Left ventricle myocardium superior (tissue), 1 donor: ENCODE data around the gene TP53. TPM values are rescaled to one million over a fixed set of nuclear protein-coding genes. Genes with fewer than 3 reads are reported as not detected.
"Not testable (repeated sequence)": the region's sequence is repeated elsewhere in the genome, so short reads cannot be mapped to it uniquely, and the experiment has no call there.

ENCODE experiments used
- ATAC-seq: fragments of 200-7000 bp; cut with Tn5 transposase; one replicate; pipeline ENCODE4 v1.9.1; 2020; ENCODE audit warnings: mild to moderate bottlenecking, moderate library complexity
- DNase-seq: peaks from one replicate; pipeline ENCODE4 v3.0.0-alpha.2; 2020
- intact Hi-C: fragments of 100-400 bp; cut with micrococcal nuclease; formaldehyde crosslinking; loops from one replicate; pipeline ENCODE4 v1.11.0; 2022
- total RNA-seq: library from RNA; stranded (reverse); fragmentation: NEBNext Ultra II Directional; extraction: Animal tissue kit (Norgen Biotek cat#: 25700); gene quantifications from one replicate; pipeline ENCODE4 v1.2.1, GENCODE V29; 2021
- donor health status: DM: no; HTN: yes; CAD: no; lungs with severe emphysema.

Gene TP53
- total RNA-seq, 1 donor from 2014 or later, result 13.7 TPM

DNA sequence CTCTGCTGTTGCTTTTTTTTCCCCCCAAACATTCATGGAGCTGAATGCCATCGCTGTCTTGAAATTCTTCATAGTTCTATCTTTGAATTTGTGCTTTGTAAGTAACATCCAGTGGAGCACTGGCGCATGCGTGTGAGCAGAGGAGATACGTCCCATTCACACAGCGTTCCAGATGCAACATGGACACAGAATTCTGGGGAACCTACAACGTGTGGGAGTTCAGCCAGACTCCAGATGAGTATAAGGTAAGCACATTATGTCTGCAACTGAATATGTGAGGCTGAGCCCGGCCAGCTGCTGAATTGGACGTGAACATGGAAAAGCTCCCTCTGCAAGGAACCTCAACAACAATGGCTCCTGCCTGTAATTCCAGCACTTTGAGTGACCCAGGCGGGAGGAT lies 40.8 kb downstream of the TP53 start:
- DNase-seq (no peak), ATAC-seq (no peak)
- intact Hi-C loops, result no loop called here

DNA sequence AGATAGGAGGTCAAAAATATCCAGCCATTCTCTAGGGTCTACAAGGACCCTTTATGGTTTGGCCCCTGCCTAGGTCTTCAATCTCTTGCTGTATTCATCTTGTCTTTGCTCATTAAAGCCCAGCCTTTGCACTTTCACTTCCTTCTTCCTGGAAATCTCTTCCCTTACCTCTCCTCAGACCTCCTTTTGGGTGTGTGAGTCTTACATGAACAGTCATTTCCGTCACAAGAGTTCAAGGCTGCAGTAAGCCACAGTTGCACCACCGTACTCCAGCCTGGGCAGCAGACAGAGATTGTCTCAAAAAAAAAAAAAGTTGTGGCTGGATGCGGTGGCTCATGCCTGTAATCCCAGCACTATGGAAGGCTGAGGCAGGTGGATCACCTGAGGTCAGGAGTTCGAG lies 42.5 kb downstream of the TP53 start:
- no peak for DNase-seq
- no peak for ATAC-seq
- intact Hi-C loops, result no loop called here

DNA sequence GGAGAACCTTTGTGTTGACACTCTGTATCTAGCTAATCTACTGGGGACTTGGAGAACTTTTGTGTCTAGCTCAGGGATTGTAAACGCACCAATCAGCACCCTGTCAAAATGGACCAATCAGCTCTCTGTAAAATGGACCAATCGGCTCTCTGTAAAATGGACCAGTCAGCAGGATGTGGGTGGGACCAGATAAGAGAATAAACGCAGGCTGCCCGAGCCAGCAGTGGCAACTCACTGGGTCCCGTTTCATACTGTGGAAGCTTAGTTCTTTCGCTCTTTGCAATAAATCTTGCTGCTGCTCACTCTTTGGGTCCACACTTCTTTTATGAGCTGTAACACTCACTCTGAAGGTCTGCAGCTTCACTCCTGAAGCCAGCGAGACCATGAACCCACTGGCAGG lies 45.7 kb downstream of the TP53 start:
- DNase-seq, intact Hi-C loops, ATAC-seq: not testable (repeated sequence)

DNA sequence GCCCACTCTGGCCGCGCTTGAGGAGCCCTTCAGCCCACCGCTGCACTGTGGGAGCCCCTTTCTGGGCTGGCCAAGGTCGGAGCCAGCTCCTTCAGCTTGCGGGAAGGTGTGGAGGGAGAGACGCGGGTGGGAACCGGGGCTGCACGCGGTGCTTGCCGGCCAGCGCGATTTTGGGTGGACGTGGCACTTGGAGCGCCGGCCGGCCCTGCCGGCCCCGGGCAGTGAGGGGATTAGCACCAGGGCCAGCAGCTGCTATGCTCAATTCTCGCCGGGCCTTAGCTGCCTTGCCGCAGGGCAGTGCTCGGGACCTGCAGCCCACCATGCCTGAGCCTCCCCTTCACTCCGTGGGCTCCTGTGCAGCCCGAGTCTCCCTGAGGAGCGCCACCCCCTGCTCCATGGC lies 46.5 kb downstream of the TP53 start:
- DNase-seq (no peak), ATAC-seq (no peak)
- intact Hi-C loops, result no loop called here

DNA sequence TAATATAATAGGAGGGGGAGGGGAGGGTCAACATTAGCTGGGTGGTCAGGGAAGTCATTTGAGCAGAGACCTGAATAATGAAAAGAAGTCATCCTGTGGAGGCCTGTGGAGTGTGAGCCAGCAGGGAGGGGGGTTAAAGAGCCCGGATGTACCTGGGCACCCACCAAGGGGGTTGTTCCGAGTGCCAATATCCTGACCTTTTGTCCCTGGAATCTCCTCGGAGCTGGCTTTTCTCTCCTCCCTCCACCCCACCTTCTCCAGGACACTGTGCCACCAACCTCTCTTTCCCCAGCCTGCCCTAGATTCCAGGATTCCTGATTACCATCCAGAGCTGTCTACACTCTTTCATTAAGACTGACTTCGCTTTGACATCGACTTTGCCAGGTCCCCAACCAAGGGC lies 51.1 kb downstream of the TP53 start:
- intact Hi-C loops, result no loop called here
- DNase-seq, result no peak
- ATAC-seq, result no peak

DNA sequence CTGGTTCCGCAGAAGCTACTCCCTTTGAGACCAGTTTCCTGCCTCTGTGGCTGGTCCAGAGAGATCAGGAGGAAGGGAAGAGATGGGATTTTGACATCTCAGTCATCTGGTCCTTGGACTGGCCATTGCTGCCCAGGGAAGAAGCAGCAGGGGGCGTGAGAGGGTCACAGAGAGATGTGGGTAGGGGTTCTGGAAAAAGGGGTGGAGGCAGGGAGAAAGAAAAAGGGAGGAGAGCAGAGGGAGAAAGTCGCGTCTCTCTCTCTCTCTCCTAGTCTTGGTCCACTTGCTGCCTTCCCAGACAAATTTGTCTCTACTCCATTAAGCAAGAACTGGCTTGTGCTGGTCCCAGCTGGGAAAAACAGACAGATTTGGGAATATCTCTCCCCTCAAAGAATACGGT lies 52.9 kb downstream of the TP53 start:
- ATAC-seq (peak; percentile 59), DNase-seq (peak; percentile 65)
- intact Hi-C loops, result no loop called here

DNA sequence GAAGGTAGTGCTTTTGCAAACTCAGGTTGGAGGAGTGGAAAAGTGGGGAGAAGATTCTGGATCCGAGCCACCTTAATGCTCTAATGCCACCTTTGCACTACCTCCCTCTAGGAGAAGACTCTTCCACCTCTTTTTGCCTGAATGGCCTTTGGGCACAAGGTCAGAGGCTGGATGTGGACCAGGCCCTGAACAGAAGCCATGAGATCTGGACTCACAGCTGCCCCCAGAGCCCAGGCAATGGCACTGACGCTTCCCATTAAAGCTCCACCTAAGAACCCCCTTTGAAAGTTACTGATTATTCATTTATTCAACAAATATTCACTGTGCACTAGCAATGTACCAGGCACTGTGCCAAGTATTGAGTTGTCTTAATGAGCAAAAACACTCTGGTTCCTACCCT lies 54.2 kb downstream of the TP53 start:
- DNase-seq, result no peak
- no peak for ATAC-seq
- intact Hi-C loops, result no loop called here

DNA sequence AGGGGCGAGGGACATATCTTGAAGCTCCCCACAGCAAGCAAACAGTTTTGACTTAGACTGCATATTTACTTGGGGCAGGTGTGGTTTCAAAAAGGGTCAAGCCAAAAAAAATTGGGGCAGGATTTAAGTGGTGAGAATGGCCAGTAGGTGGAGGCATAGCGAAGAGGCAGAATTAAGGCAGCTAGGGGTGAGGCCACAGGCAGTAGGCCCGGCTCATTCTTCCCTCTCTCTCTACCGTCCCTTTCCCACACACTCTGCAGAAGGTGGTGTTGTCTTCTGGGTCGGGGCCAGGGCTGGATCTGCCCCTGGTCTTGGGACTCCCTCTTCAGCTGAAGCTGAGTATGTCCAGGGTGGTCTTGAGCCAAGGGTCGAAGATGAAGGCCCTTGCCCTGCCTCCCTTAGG lies 54.8 kb downstream of the TP53 start:
- intact Hi-C loops, result no loop called here
- DNase-seq, result no peak
- ATAC-seq, result peak; percentile 17

DNA sequence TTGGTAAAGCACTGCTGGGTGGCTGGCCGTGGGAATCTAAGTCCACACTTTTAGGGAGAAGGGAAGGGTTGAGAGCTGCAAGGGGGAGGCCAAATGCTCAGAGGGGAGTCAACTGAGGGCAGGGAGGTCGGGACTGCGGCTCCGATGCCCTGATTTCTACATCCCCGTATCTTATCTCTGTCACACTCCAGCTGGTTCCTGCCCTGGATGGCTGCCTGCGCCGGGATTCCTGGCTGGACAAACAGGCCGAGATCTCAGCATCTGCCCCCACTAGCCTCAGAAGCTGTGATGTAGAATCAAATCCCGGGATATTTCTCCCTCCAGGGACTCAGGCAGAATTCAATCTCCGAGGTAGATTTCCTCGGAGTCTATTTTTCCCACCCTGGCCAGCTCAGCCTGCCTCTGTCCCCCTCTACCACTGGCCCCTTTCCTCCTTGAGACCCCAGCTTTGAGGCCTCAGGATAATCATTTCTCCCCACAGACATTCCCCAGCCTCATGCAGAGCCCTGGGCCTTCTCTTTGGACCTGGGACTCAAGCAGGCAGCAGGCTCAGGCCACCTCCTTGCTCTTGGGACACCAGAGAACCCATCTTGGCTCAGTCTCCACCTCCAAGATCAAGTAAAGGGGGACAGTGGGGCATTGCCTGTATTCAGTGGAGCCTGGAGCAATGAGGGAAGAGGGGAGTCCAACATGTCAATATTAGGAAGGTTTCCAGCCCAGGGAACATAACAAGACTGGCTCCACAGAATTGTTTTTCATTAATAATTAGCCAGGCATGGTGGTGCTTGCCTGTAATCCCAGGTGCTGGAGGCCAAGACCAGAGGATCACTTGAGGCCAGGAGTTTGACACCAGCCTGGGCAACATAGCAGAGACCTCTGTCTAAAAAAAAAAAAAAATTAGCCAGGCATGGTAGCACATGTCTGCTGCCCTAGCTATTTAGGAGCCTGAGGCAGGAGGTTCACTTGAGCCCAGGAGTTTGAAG lies 55.6 kb downstream of the TP53 start:
- intact Hi-C loops, result no loop called here
- ATAC-seq (no peak), DNase-seq (peak; percentile 59)

DNA sequence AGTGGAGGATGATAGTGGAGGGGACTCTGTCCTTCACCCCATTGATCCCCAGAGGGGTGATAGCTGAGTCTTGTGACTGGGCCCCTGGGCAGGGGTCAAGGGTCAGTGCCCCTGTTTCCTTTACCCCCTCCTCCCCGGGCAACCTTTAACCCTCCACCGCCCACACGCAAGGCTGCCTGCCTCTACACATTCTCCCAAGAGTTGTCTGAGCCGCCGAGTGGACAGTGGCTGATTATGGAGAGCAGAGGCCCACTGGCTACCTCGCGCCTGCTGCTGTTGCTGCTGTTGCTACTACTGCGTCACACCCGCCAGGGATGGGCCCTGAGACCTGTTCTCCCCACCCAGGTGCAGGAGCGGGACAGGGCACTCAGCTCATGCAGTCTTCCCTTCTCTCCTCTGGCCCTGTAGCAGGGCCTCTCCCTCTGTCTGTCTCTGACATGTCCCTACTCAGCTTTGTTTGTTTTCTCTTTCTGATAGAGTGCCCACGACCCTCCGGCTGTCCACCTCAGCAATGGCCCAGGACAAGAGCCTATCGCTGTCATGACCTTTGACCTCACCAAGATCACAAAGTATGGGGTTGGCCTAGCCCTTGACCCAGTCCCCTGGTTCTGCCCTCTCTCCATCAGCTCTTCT lies 57.2 kb downstream of the TP53 start, which contains the start of gene SHBG:
SHBG (plus strand) TSS at position 197 of the 633 bp plus-strand sequence; CDS start at position 235, 38 bp downstream.
- ATAC-seq (no peak), DNase-seq (no peak)
- intact Hi-C loops, result no loop called here

DNA sequence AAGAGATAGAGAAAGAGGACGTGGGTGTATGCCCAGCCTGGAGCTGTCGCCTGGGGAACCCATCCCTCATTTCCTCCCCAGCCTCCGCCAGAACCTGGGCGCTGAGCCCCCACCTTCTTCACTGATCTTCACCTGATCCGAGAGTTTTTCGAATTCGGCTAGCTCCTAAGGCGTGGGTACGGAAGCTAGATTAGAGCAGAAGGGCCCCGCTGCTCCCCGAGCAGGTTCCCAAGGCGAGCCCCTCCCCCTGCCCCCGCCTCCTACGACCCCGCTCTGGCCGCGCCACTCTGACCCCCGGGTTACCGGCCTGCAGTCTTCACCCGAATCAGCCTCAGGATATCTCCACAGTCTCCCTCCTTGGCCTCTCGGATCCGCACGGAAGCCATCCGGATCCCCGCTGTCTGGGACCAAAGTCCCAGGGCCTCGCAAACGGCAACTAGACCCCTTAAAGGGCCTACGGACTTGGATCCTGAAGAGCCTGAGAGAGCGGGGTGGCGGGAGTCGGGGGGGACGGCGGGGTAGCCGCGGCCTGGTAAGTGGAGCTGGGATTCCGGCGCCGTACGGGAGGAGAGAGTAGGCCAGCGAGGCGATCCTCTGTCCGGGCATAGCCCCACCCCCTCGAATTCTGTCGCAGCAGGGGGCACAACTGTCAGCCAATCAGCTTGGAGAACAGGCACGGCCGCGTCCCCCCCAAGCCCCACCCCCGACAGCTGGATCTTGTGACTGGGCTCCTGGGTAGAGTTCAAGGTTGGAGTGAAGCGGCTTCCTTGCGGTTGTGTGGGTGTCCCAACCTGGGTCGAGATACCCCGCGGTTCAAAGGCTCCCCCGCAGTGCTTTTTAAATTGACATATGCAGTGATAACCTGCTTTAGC lies 59.8 kb downstream of the TP53 start, which contains the start of gene SAT2:
SAT2 (minus strand) TSS at position 572 of the 872 bp plus-strand sequence; CDS start at position 386, 186 bp downstream.
- ATAC-seq (peak; percentile 99), DNase-seq (peak; percentile 95)
- intact Hi-C loops, result no loop called here

DNA sequence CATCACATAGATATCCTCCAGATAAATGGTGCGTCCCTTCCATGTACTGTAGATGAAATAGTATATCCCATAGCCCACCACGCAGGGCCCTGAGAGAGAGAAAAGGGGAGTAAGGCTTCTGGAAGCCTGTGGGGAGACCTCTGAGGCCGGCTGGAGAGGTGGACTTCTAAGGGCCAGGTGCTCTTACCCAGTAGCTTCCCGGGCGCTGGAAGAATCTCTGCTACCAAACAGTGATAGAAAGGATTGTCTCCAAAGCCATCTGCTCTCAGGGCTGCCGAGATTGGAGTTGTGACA lies 60.4 kb downstream of the TP53 start:
- DNase-seq (no peak), ATAC-seq (peak; percentile 1)
- intact Hi-C loops, result no loop called here

DNA sequence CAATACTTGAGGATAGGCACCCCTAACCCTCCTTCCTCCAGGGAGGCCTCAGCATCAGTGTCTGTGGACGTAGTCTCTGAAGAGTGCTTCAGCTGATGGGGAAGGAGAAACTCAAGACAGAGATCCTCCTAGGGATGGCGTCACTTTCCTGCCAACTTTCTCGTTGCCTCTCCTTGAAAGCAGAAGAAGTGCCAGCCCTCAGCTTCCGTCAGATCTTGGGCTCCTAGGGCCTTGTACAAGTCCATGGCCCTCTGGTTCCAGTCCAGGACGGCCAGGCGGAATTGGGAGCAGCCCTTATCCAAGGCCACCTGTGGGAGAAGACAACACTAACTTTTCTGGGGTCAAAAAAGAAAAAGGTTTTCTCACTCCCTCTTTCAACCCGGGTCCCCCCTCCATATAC lies 61.0 kb downstream of the TP53 start:
- intact Hi-C loops, result no loop called here
- ATAC-seq (no peak), DNase-seq (no peak)

DNA sequence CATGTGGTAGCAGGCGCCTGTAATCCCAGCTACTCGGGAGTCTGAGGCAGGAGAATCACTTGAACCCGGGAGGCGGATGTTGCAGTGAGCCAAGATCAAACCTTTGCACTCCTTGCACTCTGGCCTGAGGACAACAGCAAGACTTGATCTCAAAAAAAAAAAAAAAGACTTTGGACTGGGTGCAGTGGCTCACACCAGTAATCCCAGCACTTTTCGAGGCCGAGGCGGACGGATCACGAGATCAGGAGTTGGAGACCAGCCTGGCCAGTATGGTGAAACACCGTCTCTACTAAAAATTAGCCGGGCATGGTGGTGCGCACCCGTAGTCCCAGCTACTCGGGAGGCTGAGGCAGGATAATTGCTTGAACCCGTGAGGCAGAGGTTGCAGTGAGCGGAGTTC lies 61.5 kb downstream of the TP53 start:
- ATAC-seq, intact Hi-C loops, DNase-seq: not testable (repeated sequence)

DNA sequence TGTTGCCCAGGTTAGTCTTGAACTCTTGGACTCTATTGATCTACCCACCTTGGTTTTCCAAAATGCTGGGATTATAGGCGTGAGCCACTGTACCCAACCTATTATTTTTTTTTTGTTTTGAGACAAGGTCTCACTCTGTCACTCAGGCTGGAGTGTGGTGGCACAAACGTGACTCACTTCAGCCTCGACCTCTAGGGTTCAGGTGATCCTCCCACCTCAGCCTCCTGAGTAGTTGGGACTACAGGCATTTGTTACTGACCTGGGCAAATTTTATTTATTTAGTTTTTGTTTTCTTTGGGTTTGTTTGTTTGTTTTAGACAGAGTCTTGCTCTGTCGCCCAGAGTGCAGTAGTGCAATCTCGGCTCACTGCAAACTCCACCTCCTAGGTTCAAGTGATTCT lies 63.6 kb downstream of the TP53 start:
- DNase-seq (no peak), ATAC-seq (no peak)
- intact Hi-C loops, result no loop called here

DNA sequence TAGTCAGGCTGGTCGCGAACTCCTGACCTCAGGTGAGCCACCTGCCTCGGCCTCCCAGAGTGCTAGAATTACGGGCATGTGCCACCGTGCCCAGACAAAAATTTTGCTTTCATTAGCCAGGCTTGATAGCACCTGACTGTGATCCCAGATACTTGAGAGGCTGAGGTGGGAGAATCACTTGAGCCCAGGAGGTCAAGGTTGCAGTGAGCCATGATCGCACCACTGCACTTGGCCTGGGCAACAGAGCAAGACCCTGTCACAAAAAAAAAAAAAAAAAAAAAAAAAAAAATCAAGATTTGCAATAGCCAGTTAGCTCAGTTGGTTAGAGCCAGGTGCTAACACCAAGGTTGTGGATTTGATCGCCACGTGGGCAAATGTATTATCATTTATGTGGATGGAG lies 66.5 kb downstream of the TP53 start:
- intact Hi-C loops, result no loop called here
- DNase-seq, result no peak
- ATAC-seq, result no peak

DNA sequence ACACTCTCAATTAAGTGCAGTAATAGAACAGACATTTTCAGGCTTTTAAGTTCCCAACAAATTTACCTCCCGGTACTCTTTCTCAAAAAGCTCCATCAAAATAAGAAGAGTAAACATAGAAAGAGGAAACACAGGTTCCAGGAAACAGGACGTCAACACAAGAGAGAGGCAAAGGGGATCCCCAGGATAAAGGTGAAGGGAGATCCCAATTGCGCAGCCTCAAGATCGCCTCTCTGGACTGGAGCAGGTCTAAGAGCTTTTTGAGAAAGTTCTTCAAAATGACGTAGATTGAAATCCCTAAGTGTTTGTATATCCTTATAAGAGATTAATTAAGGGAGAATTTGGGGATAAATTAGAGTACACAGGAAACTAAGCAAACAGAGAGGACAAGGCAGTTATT lies 68.7 kb downstream of the TP53 start:
- intact Hi-C loops, result no loop called here
- ATAC-seq (no peak), DNase-seq (no peak)
